Esophagus squamous epithelium (tissue), 5 donors: ENCODE results near the gene NUDCD3. TPM values are rescaled to one million over a fixed set of nuclear protein-coding genes. Genes with fewer than 3 reads are reported as not detected.

ENCODE experiments used
- DNase-seq: peaks from one replicate; lab custom pipeline; 2025; lab: John Stamatoyannopoulos, UW
- H3K27ac ChIP-seq, 4 donors: fragments of 200-600 bp; sonication (generic); one replicate each; pipeline ENCODE4 v1.5.1; 2016 to 2019; ENCODE audit warnings: mild to moderate bottlenecking in 1 of 4
- H3K27me3 ChIP-seq, 4 donors: fragments of 200-600 bp; sonication (generic); 1 replicate in 3 of 4; 2 replicates in 1 of 4; pipeline versions ENCODE4 v1.5.1 to v1.6.0; 2017 to 2021; ENCODE audit warnings: antibody characterized with exemption in 1 of 4
- H3K36me3 ChIP-seq, 3 donors: fragments of 200-600 bp; sonication (generic); one replicate each; pipeline ENCODE4 v1.5.1; 2016 to 2019
- H3K4me1 ChIP-seq, 3 donors: fragments of 200-600 bp; sonication (generic); one replicate each; pipeline ENCODE4 v1.5.1; 2017 to 2019
- H3K4me3 ChIP-seq, 4 donors: fragments of 200-600 bp; sonication (generic); 1 replicate in 3 of 4; 2 replicates in 1 of 4; pipeline ENCODE4 v1.5.1; 2016 to 2019; ENCODE audit warnings: mild to moderate bottlenecking in 2 of 4, moderate library complexity in 1 of 4
- H3K9me3 ChIP-seq, 3 donors: fragments of 200-600 bp; sonication (generic); one replicate each; pipeline ENCODE4 v1.5.1; 2016 to 2019
- POLR2A ChIP-seq, 4 donors: fragments of 450-650 bp; IDR thresholded peaks; one replicate each; pipeline ENCODE4 v1.6.1; 2017; ENCODE audit warnings: antibody characterized with exemption in 4 of 4, mild to moderate bottlenecking in 4 of 4, moderate library complexity in 3 of 4
- WGBS, 2 donors: methylation state at CpG; one replicate each; pipeline ENCODE4 v1.1.5; 2018; 5-methylcytosine and 5-hydroxymethylcytosine counted together
- intact Hi-C: fragments of 100-400 bp; cut with DNase I; formaldehyde crosslinking; loops from one replicate; pipeline ENCODE4 v1.15.0; 2022
- total RNA-seq, 4 donors: library from RNA; depleted of rRNA; stranded (reverse); fragments of >200 nt; gene quantifications; one replicate each; pipeline ENCODE4 v1.1.0, GENCODE V29; 2016
- TF ChIP-seq, protein P1 (sequence below), 6 experiments: fragments of 450-650 bp in 4 of 6; fragments of 200-600 bp in 2 of 6; sonication (generic) in 2 of 6; IDR thresholded peaks; one replicate each; pipeline ENCODE4 v1.5.1; 2016 to 2019; ENCODE audit warnings: antibody characterized with exemption in 6 of 6, mild to moderate bottlenecking in 4 of 6, moderate library complexity in 4 of 6
- donor health status: DM: yes; HTN: yes; CAD: no.

NUDCD3 gene
- total RNA-seq, 4 donors from 2014 or later, result 33.5 to 54.0 (median 47.0) TPM

DNA sequence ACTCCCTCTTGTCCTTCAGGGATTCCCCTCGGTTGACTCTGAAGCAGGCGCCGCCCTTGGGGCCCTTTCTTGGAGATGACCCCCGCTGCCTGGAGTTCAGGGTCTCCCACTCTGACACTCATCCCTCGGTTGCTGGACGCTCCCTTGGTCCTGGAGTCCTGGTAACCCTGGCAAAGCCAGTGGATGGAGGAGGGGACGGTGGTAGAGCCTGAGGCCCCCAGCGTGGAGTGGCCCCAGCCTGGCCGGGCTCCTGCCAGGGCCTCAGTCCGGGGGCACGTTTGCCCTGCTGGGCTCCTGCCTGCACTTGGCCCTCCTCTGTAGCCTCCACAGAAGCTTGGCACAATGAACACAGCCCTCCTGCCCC, 155.7 kb downstream of the NUDCD3 start:
- TF ChIP-seq POLR2A (IDR thresholded peaks at IDR 0.05), result no peak
- TF ChIP-seq, protein P1, sequence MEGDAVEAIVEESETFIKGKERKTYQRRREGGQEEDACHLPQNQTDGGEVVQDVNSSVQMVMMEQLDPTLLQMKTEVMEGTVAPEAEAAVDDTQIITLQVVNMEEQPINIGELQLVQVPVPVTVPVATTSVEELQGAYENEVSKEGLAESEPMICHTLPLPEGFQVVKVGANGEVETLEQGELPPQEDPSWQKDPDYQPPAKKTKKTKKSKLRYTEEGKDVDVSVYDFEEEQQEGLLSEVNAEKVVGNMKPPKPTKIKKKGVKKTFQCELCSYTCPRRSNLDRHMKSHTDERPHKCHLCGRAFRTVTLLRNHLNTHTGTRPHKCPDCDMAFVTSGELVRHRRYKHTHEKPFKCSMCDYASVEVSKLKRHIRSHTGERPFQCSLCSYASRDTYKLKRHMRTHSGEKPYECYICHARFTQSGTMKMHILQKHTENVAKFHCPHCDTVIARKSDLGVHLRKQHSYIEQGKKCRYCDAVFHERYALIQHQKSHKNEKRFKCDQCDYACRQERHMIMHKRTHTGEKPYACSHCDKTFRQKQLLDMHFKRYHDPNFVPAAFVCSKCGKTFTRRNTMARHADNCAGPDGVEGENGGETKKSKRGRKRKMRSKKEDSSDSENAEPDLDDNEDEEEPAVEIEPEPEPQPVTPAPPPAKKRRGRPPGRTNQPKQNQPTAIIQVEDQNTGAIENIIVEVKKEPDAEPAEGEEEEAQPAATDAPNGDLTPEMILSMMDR (IDR thresholded peaks at IDR 0.05), result no peak
- DNase-seq, result no peak
- Histone ChIP-seq H3K36me3 (no peaks in the 10 kb centered on the region), H3K4me3 (no peak overlapping the region), H3K9me3 (peaks cover 0 to 3% (median 0%) of the 10 kb centered on the region in 3 donors), H3K4me1 (no peaks in the 10 kb centered on the region), H3K27me3 (no peaks in the 10 kb centered on the region), H3K27ac (no peak overlapping the region)
- WGBS, 2 donors, result 83 to 100% methylated on average over 3 to 5 of the region's 11 CpGs
- intact Hi-C loops, result no loop called here

DNA sequence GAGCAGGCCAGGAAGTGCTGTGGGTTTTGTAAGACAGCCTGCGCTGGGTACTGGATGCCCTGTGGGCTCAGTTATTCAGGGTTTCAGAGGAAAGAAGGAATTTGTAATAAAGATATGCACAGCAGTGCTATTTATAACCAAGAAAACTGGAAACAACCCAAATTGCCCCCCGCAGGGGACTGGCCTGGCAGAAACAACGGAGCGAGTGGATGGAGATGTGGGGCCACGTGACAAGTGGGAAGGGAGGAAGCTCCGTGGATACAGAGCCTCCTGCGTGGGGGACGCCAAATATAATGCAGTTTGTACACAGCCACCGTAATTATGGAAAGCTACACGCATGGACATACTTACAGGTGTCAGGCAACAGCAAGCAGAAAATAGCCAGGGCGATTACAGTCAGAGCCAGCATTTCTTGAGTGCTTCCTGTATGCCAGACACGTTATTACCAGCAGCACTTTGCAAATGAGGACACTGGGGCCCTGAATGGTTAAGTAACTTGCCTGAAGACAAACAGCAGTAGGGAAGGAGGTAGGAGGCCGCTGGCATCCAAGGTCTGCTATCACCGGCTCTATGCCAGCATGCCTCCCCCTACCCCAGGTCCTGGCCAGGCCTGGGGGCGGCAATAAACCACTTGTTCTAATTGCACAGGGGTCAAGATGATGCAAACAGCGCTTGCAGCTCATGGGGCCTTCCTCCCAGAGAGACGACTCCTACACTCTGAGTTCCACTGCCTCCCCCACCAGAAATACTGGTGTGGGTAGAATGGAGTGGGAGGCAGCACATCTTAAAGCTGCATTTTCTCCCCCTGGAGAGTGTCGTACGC, 156.3 kb downstream of the NUDCD3 start:
- TF ChIP-seq POLR2A (IDR thresholded peaks at IDR 0.05), result no peak
- TF ChIP-seq, protein P1 (IDR thresholded peaks at IDR 0.05), result no peak
- no peaks in the 10 kb centered on the region for H3K4me1 ChIP-seq
- H3K27me3 ChIP-seq, result no peaks in the 10 kb centered on the region
- no peak overlapping the region for H3K27ac ChIP-seq
- 81 to 82% methylated on average over 18 of the region's 19 CpGs for WGBS, 2 donors
- H3K36me3 ChIP-seq, result no peaks in the 10 kb centered on the region
- DNase-seq, result no peak
- intact Hi-C loops, result no loop called here
- H3K4me3 ChIP-seq, result no peak overlapping the region
- H3K9me3 ChIP-seq, result peaks cover 0 to 3% (median 0%) of the 10 kb centered on the region in 3 donors

DNA sequence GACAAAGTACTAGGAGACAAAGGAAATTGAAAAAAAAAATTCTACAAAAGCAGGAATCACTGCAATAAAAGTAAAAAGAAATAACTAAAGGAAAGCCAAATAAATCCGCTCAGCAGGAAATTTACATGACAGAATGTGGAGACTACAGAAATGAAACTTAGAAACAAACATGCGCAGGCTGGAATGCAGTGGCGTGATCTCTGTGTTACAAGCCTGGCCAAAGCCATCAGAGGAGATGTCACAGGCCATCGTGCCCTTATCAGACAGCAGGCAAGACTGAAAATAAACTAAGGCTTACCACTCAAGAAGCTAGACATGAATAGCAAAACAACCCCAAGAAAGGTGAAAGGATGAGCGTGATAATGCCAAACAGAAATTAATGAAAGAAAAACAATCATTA, 158.8 kb downstream of the NUDCD3 start:
- 66 to 68% methylated on average over 5 of the region's 5 CpGs for WGBS, 2 donors
- no peak for TF ChIP-seq POLR2A (IDR thresholded peaks at IDR 0.05)
- TF ChIP-seq, protein P1 (IDR thresholded peaks at IDR 0.05), result no peak
- no peak for DNase-seq

DNA sequence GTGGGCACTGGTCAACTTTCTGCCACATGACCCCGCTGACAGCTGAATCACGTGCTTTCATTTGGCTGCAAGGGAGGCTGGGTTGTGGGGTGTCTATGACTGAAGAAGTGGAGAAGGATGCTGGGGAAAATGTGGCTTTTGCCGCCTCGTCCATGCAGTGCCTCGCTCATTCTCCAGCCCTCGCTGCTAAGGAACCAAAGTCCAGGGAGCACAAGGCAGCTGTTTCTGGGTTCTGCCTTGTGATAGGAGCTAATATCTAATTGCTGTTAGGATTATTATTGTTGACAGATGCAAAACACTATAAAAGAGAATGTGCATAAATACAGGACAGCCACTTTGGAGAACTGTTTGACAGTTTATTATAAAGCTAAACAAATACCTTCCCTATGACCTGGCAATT, 160.1 kb downstream of the NUDCD3 start:
- Histone ChIP-seq H3K27me3 (peaks cover 0 to 28% (median 0%) of the 10 kb centered on the region in 4 donors), H3K4me3 (no peak overlapping the region), H3K36me3 (no peaks in the 10 kb centered on the region), H3K27ac (no peak overlapping the region), H3K9me3 (no peaks in the 10 kb centered on the region), H3K4me1 (peaks cover 0 to 8% (median 0%) of the 10 kb centered on the region in 3 donors)
- TF ChIP-seq, protein P1 (IDR thresholded peaks at IDR 0.05), result no peak
- no peak for TF ChIP-seq POLR2A (IDR thresholded peaks at IDR 0.05)
- 82 to 84% methylated on average over 6 of the region's 6 CpGs for WGBS, 2 donors
- intact Hi-C loops, result no loop called here
- no peak for DNase-seq

More for the DNA sequence above, 158.8 kb downstream of the NUDCD3 start:
- H3K27ac ChIP-seq, result no peak overlapping the region
- no peaks in the 10 kb centered on the region for H3K4me1 ChIP-seq
- no peaks in the 10 kb centered on the region for H3K9me3 ChIP-seq
- H3K4me3 ChIP-seq, result no peak overlapping the region
- intact Hi-C loops, result no loop called here
- H3K27me3 ChIP-seq, result peaks cover 0 to 16% (median 0%) of the 10 kb centered on the region in 4 donors
- H3K36me3 ChIP-seq, result no peaks in the 10 kb centered on the region

DNA sequence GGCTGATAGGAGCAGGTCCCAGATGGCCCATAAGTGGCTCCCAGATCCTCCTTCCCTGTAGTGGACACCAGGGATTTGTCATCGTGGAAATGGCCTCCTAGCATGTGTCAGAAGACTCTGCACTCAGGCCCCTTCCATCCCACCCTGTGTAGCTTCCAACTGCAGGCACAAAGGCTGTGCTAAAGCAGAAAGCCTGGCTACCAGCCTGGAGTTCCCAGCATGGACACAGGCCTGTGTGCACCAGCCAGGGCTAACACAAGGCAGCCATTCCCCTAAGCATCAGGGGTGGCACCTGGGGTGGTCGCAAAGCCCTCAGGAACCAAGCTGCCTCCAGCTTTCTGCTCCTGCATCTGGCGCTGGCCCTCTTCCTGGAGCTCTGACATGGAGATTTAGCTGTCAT, 160.6 kb downstream of the NUDCD3 start:
- Histone ChIP-seq H3K4me3 (no peak overlapping the region), H3K27me3 (peaks cover 0 to 33% (median 0%) of the 10 kb centered on the region in 4 donors), H3K4me1 (peaks cover 0 to 11% (median under 1%) of the 10 kb centered on the region in 3 donors), H3K36me3 (no peaks in the 10 kb centered on the region), H3K9me3 (no peaks in the 10 kb centered on the region), H3K27ac (no peak overlapping the region)
- WGBS, 2 donors, result 86 to 100% methylated on average over 1 to 2 of the region's 3 CpGs
- no peak for TF ChIP-seq POLR2A (IDR thresholded peaks at IDR 0.05)
- TF ChIP-seq, protein P1 (IDR thresholded peaks at IDR 0.05), result no peak
- no peak for DNase-seq
- intact Hi-C loops, result no loop called here
